IMR-90 (cell line): ENCODE data around the gene ARHGEF37. TPM values are rescaled to one million over a fixed set of nuclear protein-coding genes. Genes with fewer than 3 reads are reported as not detected.

Experiments
- ATAC-seq: fragments of 200-7000 bp; cut with Tn5 transposase; 2 replicates; pipeline ENCODE4 v1.9.1; 2020; ENCODE audit warnings: low read depth, mild to moderate bottlenecking, moderate library complexity
- BruUV-seq: library from RNA; stranded (reverse); fragments of 400-500 nt; replicated peaks from 2 replicates; lab custom pipeline; 2021; lab: Mats Ljungman, UMichigan
- CTCF ChIA-PET: fragments of 300-600 bp; formaldehyde crosslinking; extraction: SDS; loops from one replicate; lab custom pipeline; 2021; ENCODE audit warnings: antibody characterized with exemption; lab: Yijun Ruan, JAX
- POLR2A ChIA-PET: fragments of 300-600 bp; sonication (Branson Sonifier 250); formaldehyde crosslinking; loops from one replicate; lab custom pipeline; 2022; ENCODE audit warnings: antibody characterized with exemption; ENCODE audit not compliant: unreplicated experiment; lab: Charles Lee
- DNase-seq: peaks from one replicate; pipeline ENCODE4 v3.0.0; 2013
- H2AFZ ChIP-seq: replicated peaks from 2 replicates; pipeline ENCODE3; 2013; ENCODE audit warnings: low read length, mild to moderate bottlenecking; ENCODE audit not compliant: poor library complexity
- H2AK5ac ChIP-seq: 2 replicates; pipeline ENCODE4 v1.6.1; 2013; ENCODE audit warnings: low read depth, low read length, inconsistent platforms
- H2AK9ac ChIP-seq: replicated peaks from 2 replicates; pipeline ENCODE3; 2013; ENCODE audit warnings: mild to moderate bottlenecking, low read depth, low read length, moderate library complexity; ENCODE audit not compliant: poor library complexity
- H2BK120ac ChIP-seq: 2 replicates; pipeline ENCODE4 v1.6.1; 2013; ENCODE audit warnings: low read depth, low read length, inconsistent platforms
- H2BK15ac ChIP-seq: 3 replicates; pipeline ENCODE4 v1.6.1; 2013; ENCODE audit warnings: low read depth, low read length, inconsistent platforms
- H2BK20ac ChIP-seq: 2 replicates; pipeline ENCODE4 v1.6.1; 2013; ENCODE audit warnings: low read depth, mild to moderate bottlenecking, inconsistent platforms, low read length, moderate library complexity
- H2BK5ac ChIP-seq: 2 replicates; pipeline ENCODE4 v1.6.1; 2013; ENCODE audit warnings: mild to moderate bottlenecking, low read depth, low read length, inconsistent platforms; ENCODE audit not compliant: poor library complexity, severe bottlenecking
- H3K14ac ChIP-seq: replicated peaks from 2 replicates; pipeline ENCODE4 v1.6.1; 2013; ENCODE audit warnings: low read depth, low read length, inconsistent platforms
- H3K18ac ChIP-seq: 2 replicates; pipeline ENCODE4 v1.6.1; 2013; ENCODE audit warnings: low read depth, low read length, control low read depth
- H3K23ac ChIP-seq: 2 replicates; pipeline ENCODE4 v1.6.1; 2013; ENCODE audit warnings: low read depth, low read length, inconsistent platforms
- H3K27ac ChIP-seq: 2 replicates; pipeline ENCODE4 v1.5.1; 2013; ENCODE audit warnings: mild to moderate bottlenecking, control low read depth, low read length; ENCODE audit not compliant: insufficient read depth
- H3K27me3 ChIP-seq: 2 replicates; pipeline ENCODE4 v1.6.1; 2013; ENCODE audit warnings: low read length; ENCODE audit not compliant: control insufficient read depth, insufficient read depth
- H3K36me3 ChIP-seq: 2 replicates; pipeline ENCODE4 v1.6.1; 2013; ENCODE audit warnings: low read length, mixed read lengths; ENCODE audit not compliant: control insufficient read depth, insufficient read depth
- H3K4ac ChIP-seq: 2 replicates; pipeline ENCODE4 v1.6.1; 2013; ENCODE audit warnings: low read depth, low read length, inconsistent platforms
- H3K4me1 ChIP-seq: 2 replicates; pipeline ENCODE4 v1.6.1; 2013; ENCODE audit warnings: low read length, mixed read lengths; ENCODE audit not compliant: control insufficient read depth, insufficient read depth
- H3K4me2 ChIP-seq: 2 replicates; pipeline ENCODE4 v1.6.1; 2013; ENCODE audit warnings: low read depth, mild to moderate bottlenecking, control low read depth, low read length, moderate library complexity
- H3K4me3 ChIP-seq: 2 replicates; pipeline ENCODE4 v1.5.1; 2013; ENCODE audit warnings: low read depth, mild to moderate bottlenecking, control low read depth, low read length, moderate library complexity; ENCODE audit not compliant: insufficient read depth
- H3K56ac ChIP-seq: 2 replicates; pipeline ENCODE4 v1.6.1; 2013; ENCODE audit warnings: low read length, inconsistent platforms; ENCODE audit not compliant: insufficient read depth; ENCODE audit errors: extremely low read depth
- H3K79me1 ChIP-seq, 2 experiments: 2 replicates each; pipeline ENCODE4 v1.6.1; 2013; ENCODE audit warnings: low read length in 2 of 2, inconsistent platforms in 1 of 2, low read depth in 1 of 2
- H3K9ac ChIP-seq: 2 replicates; pipeline ENCODE4 v1.6.1; 2013; ENCODE audit warnings: low read depth, low read length, control low read depth
- H3K9me1 ChIP-seq: 2 replicates; pipeline ENCODE4 v1.6.1; 2013; ENCODE audit warnings: low read length, inconsistent platforms; ENCODE audit not compliant: insufficient read depth
- H3K9me3 ChIP-seq: 2 replicates; pipeline ENCODE4 v1.6.1; 2013; ENCODE audit warnings: low read length; ENCODE audit not compliant: control insufficient read depth, insufficient read depth
- H4K20me1 ChIP-seq: 2 replicates; pipeline ENCODE4 v1.6.1; 2013; ENCODE audit warnings: low read length, inconsistent platforms; ENCODE audit not compliant: insufficient read depth
- H4K5ac ChIP-seq: 2 replicates; pipeline ENCODE4 v1.6.1; 2013; ENCODE audit warnings: mild to moderate bottlenecking, low read depth, low read length, control low read depth
- H4K8ac ChIP-seq, 2 experiments: 2 replicates each; pipeline ENCODE4 v1.6.1; 2013; ENCODE audit warnings: low read depth in 2 of 2, low read length in 2 of 2, control low read depth in 1 of 2, inconsistent platforms in 1 of 2
- H4K91ac ChIP-seq: 2 replicates; pipeline ENCODE4 v1.6.1; 2013; ENCODE audit warnings: low read depth, low read length, inconsistent platforms; ENCODE audit not compliant: insufficient read depth
- MAFK ChIP-seq: IDR thresholded peaks from 2 replicates; pipeline ENCODE4 v1.6.1; 2012; ENCODE audit warnings: low read depth, low read length, improper control_type of control experiment
- RFX5 ChIP-seq: IDR thresholded peaks from 2 replicates; pipeline ENCODE4 v1.8.0; 2012; ENCODE audit warnings: low read depth, mild to moderate bottlenecking, low read length, moderate library complexity
- USF2 ChIP-seq: fragments of 150-350 bp; IDR thresholded peaks from 2 replicates; pipeline ENCODE4 v1.6.1; 2017; ENCODE audit warnings: mild to moderate bottlenecking, antibody characterized with exemption, low read length, low read depth
- whole genome bisulfite sequencing, 2 experiments: methylation state at CpG; one replicate each; pipeline versions ENCODE4 v1.1.5 to v1.1.7; 2013; ENCODE audit warnings: missing lambda C conversion rate in 2 of 2; ENCODE audit not compliant: insufficient read length in 1 of 2; ENCODE audit errors: extremely low coverage in 2 of 2; 5-methylcytosine and 5-hydroxymethylcytosine counted together
- dilution Hi-C: fragments of 300-500 bp; cut with HindIII; formaldehyde crosslinking; loops from one replicate; pipeline ENCODE4 v1.14.3; 2018; ENCODE audit warnings: low sequenced_read_pairs; ENCODE audit not compliant: unreplicated experiment
- in situ Hi-C: fragments of 300-500 bp; cut with MboI; formaldehyde crosslinking; loops from 3 replicates; pipeline ENCODE4 v1.14.3; 2019; ENCODE audit warnings: low sequenced_read_pairs, inconsistent platforms, mixed read lengths
- intact Hi-C: fragments of 100-400 bp; cut with micrococcal nuclease; formaldehyde crosslinking; loops from 2 replicates; pipeline ENCODE4 v1.10.0; 2022
- polyA plus RNA-seq, 3 experiments: library from polyadenylated mRNA; depleted of rRNA; stranded (reverse); fragments of >200 nt; gene quantifications; 2 replicates each; pipeline ENCODE4 v1.2.3, GENCODE V29; 2012; ENCODE audit warnings: low replicate concordance in 1 of 3
- total RNA-seq: library from RNA; depleted of rRNA; stranded (reverse); fragments of >200 nt; gene quantifications from 2 replicates; pipeline ENCODE4 v1.2.3, GENCODE V29; 2012

Gene ARHGEF37
- total and polyA plus RNA-seq, 2 of the 4 experiments (the other 2 are of a cell fraction) = 0.39 to 0.54 TPM

GRCh38 chr5:149664083-149664482 is 82.8 kb downstream of the ARHGEF37 start:
- in situ Hi-C loops (no loop called here), intact Hi-C loops (loop anchor here (10.0 kb wide), 1 partner anchor 321 kb away; no protein-coding TSS in a partner anchor), dilution Hi-C loops (no loop called here)
- H2AFZ ChIP-seq = no peak overlapping the region
- no peak overlapping the region for H3K14ac ChIP-seq
- H3K79me1 ChIP-seq = no peaks in the 10 kb centered on the region
- H3K4me2 ChIP-seq = no peak overlapping the region
- H2AK9ac ChIP-seq = no peak overlapping the region
- no CpG with 5 or more reads among the region's 1 CpG for WGBS, 2 experiments
- BruUV-seq = no TSS peak
- CTCF ChIA-PET = interaction anchor here (1.2 to 1.5 kb wide), 2 partner anchors 21 to 170 kb away, joined by 3 to 4 read pairs; no protein-coding TSS in a partner anchor
- no peak overlapping the region for H4K5ac ChIP-seq
- H3K36me3 ChIP-seq = no peaks in the 10 kb centered on the region
- no peak overlapping the region for H4K91ac ChIP-seq
- no peak for ATAC-seq
- H2BK120ac ChIP-seq = no peak overlapping the region
- H2BK20ac ChIP-seq = no peak overlapping the region
- H3K9me3 ChIP-seq = peaks cover 4% of the 10 kb centered on the region
- TF ChIP-seq RFX5 (no peak), USF2 (no peak), MAFK (no peak)
- no peak overlapping the region for H3K9ac ChIP-seq
- H3K56ac ChIP-seq = no peak overlapping the region
- H2BK5ac ChIP-seq = no peak overlapping the region
- peaks cover 24% of the 10 kb centered on the region for H3K27me3 ChIP-seq
- H3K27ac ChIP-seq = no peak overlapping the region
- H3K4me1 ChIP-seq = no peaks in the 10 kb centered on the region
- no peak overlapping the region for H2AK5ac ChIP-seq
- H4K20me1 ChIP-seq = no peaks in the 10 kb centered on the region
- H4K8ac ChIP-seq = no peak overlapping the region
- no peak overlapping the region for H2BK15ac ChIP-seq
- no peak overlapping the region for H3K18ac ChIP-seq
- H3K4me3 ChIP-seq = no peak overlapping the region
- no peak overlapping the region for H3K4ac ChIP-seq
- POLR2A ChIA-PET = no interaction called here
- H3K23ac ChIP-seq = no peak overlapping the region
- H3K9me1 ChIP-seq = no peaks in the 10 kb centered on the region; the same call in 1 of the 2 replicates
- no peak for DNase-seq
